HFF-Myc (cell line): ENCODE measurements around the gene HIPK2.
"Not testable (repeated sequence)": the region's sequence is repeated elsewhere in the genome, so short reads cannot be mapped to it uniquely, and the experiment has no call there.

Experiments used
- DNase-seq: peaks from one replicate; pipeline ENCODE4 v3.0.0-alpha.2; 2011; ENCODE audit warnings: low read depth; ENCODE audit errors: extremely low read depth
- H3K4me3 ChIP-seq: replicated peaks from 2 replicates; pipeline ENCODE4 v1.5.1; 2011; ENCODE audit warnings: low read depth, mild to moderate bottlenecking, control low read depth, low read length
- CTCF ChIP-seq: IDR thresholded peaks from 2 replicates; pipeline ENCODE4 v1.5.1; 2012; ENCODE audit warnings: mild to moderate bottlenecking, low read depth, low read length, control low read depth; ENCODE audit errors: missing control alignments

Gene HIPK2

GRCh38 chr7:139562961-139563565, 214.7 kb downstream of the HIPK2 start:
- no peak for TF ChIP-seq CTCF

GRCh38 chr7:139562491-139562890, 215.3 kb downstream of the HIPK2 start:
- no peak for TF ChIP-seq CTCF
- no peak for DNase-seq

More at GRCh38 chr7:139562961-139563565, 214.7 kb downstream of the HIPK2 start:
- no peak for DNase-seq
- no peak overlapping the region for H3K4me3 ChIP-seq

GRCh38 chr7:139560678-139561077, 217.1 kb downstream of the HIPK2 start:
- no peak overlapping the region for H3K4me3 ChIP-seq
- TF ChIP-seq CTCF, result no peak
- no peak for DNase-seq

More at GRCh38 chr7:139562491-139562890, 215.3 kb downstream of the HIPK2 start:
- no peak overlapping the region for H3K4me3 ChIP-seq

GRCh38 chr7:139560199-139560598, 217.6 kb downstream of the HIPK2 start:
- no peak for DNase-seq
- no peak overlapping the region for H3K4me3 ChIP-seq
- no peak for TF ChIP-seq CTCF

- no peak for DNase-seq
- no peak for TF ChIP-seq CTCF
- no peak overlapping the region for H3K4me3 ChIP-seq
Observed at GRCh38 chr7:139559364-139560105, 218.3 kb downstream of the HIPK2 start.

GRCh38 chr7:139557857-139558581, 219.8 kb downstream of the HIPK2 start:
- no peak for DNase-seq
- no peak overlapping the region for H3K4me3 ChIP-seq
- no peak for TF ChIP-seq CTCF

GRCh38 chr7:139553991-139554700, 223.7 kb downstream of the HIPK2 start:
- H3K4me3 ChIP-seq, DNase-seq: not testable (repeated sequence)
